Measurements from ENCODE around the gene OIP5.
"Not testable (repeated sequence)": the region's sequence is repeated elsewhere in the genome, so short reads cannot be mapped to it uniquely, and the experiment has no call there.

Gene OIP5

GRCh38 chr15:41285285-41285684, 47.1 kb downstream of the OIP5 start (continued):
- TF ChIP-seq TSHZ2 (CRISPR knock-in tag; IDR thresholded peaks at IDR 0.05) (no peak), ZNF8 (CRISPR knock-in tag; IDR thresholded peaks at IDR 0.05) (no peak), CREB5 (CRISPR knock-in tag; IDR thresholded peaks at IDR 0.05; ENCODE audit: low read depth) (no peak)

- TF ChIP-seq ZNF8 (CRISPR knock-in tag; IDR thresholded peaks at IDR 0.05) (no peak), ZNF70 (CRISPR knock-in tag; IDR thresholded peaks at IDR 0.05) (peak; percentile 67; the same call in 1 of the 2 replicates), PATZ1 (CRISPR knock-in tag; IDR thresholded peaks at IDR 0.05; ENCODE audit: borderline replicate concordance) (no peak)
- ATAC-seq = peak; percentile 1; the same call in 2 of the 3 replicates
Observed at GRCh38 chr15:41284427-41285177, 47.8 kb downstream of the OIP5 start.

- peak; percentile 98 for ATAC-seq
- TF ChIP-seq ISL1 (CRISPR knock-in tag; IDR thresholded peaks at IDR 0.05) (0 out of 2 replicates have a peak, but pooled peaks have one; percentile 8), ZFP30 (CRISPR knock-in tag; IDR thresholded peaks at IDR 0.05) (no peak)
Observed at GRCh38 chr15:41283653-41284426, 48.6 kb downstream of the OIP5 start.

GRCh38 chr15:41282980-41283652, 49.3 kb downstream of the OIP5 start:
- ATAC-seq = not testable (repeated sequence)

GRCh38 chr15:41282436-41282835, 50.0 kb downstream of the OIP5 start:
- not testable (repeated sequence) for ATAC-seq

GRCh38 chr15:41281236-41281635, 51.2 kb downstream of the OIP5 start:
- TF ChIP-seq PPARA (CRISPR knock-in tag; IDR thresholded peaks at IDR 0.05; ENCODE audit: borderline replicate concordance) = no peak
- TF ChIP-seq TCF4 (CRISPR knock-in tag; IDR thresholded peaks at IDR 0.05; ENCODE audit: borderline replicate concordance) = no peak
- no peak for TF ChIP-seq ZFP30 (CRISPR knock-in tag; IDR thresholded peaks at IDR 0.05)
- no peak for TF ChIP-seq TOX (CRISPR knock-in tag; IDR thresholded peaks at IDR 0.05; ENCODE audit: borderline replicate concordance)
- TF ChIP-seq POU6F1 (CRISPR knock-in tag; IDR thresholded peaks at IDR 0.05; ENCODE audit: borderline replicate concordance, low read depth) = no peak
- no peak for TF ChIP-seq ZC3H10 (CRISPR knock-in tag; IDR thresholded peaks at IDR 0.05)
- no peak for TF ChIP-seq ZNF565 (CRISPR knock-in tag; conservative IDR thresholded peaks at IDR 0.05; ENCODE audit: low read depth)
- no peak for TF ChIP-seq ARNTL (CRISPR knock-in tag; IDR thresholded peaks at IDR 0.05; ENCODE audit: borderline replicate concordance, low read depth)
- TF ChIP-seq ESRRG (CRISPR knock-in tag; IDR thresholded peaks at IDR 0.05) = no peak
- no peak for TF ChIP-seq CREB5 (CRISPR knock-in tag; IDR thresholded peaks at IDR 0.05; ENCODE audit: low read depth)
- TF ChIP-seq ZNF70 (CRISPR knock-in tag; IDR thresholded peaks at IDR 0.05) = no peak
- TF ChIP-seq GLIS3 (CRISPR knock-in tag; IDR thresholded peaks at IDR 0.05) = no peak
- peak; percentile 43 for ATAC-seq

Measured in SK-N-SH treated with all-trans-retinoic acid at 6 μM for 48 hours (cell line).